ENCODE results near the gene DIO3. TPM values are rescaled to one million over a fixed set of nuclear protein-coding genes. Genes with fewer than 3 reads are reported as not detected.

DIO3 gene
- total RNA-seq, 1 experiment from 2014 or later: 4.4 TPM

GRCh38 chr14:101598159-101598558 lies 36.9 kb downstream of the DIO3 start:
- Histone ChIP-seq H3K36me3 (ENCODE audit: control insufficient read depth, insufficient read depth, low read length) (no peaks in the 10 kb centered on the region), H3K4me3 (ENCODE audit: low read depth in 2 of 2, low read length in 2 of 2) (no peak overlapping the region), H3K9me3 (ENCODE audit: control insufficient read depth, insufficient read depth, low read depth, low read length) (no peaks in the 10 kb centered on the region), H3K27ac (ENCODE audit: low read length) (no peak overlapping the region), H3K4me1 (ENCODE audit: control insufficient read depth, insufficient read depth, low read length) (no peaks in the 10 kb centered on the region), H3K27me3 (ENCODE audit: control insufficient read depth, insufficient read depth, low read length) (no peaks in the 10 kb centered on the region)
- ChIA-PET POLR2A (no interaction called here), CTCF (no interaction called here)
- TF ChIP-seq SIN3A (IDR thresholded peaks at IDR 0.05; ENCODE audit: borderline replicate concordance, insufficient read depth, low read depth, low read length) (no peak), CTCF (IDR thresholded peaks at IDR 0.05) (no peak), TCF7L2 (IDR thresholded peaks at IDR 0.05; ENCODE audit: low read depth, low read length) (no peak), POLR2AphosphoS5 (IDR thresholded peaks at IDR 0.05; ENCODE audit: low read depth, low read length) (no peak), REST (IDR thresholded peaks at IDR 0.05; ENCODE audit: insufficient read depth in 1 of 2, low read depth in 2 of 2, low read length in 1 of 2) (no peak)
- in situ Hi-C loops (cut with HindIII; ENCODE audit: low pct_unique_long_range_greater_than_20kb, low sequenced_read_pairs): no loop called here
- BruUV-seq (replicated peaks): no TSS peak
- intact Hi-C loops (cut with micrococcal nuclease; ENCODE audit: unreplicated experiment): no loop called here
- DNase-seq (ENCODE audit: low read depth, low spot score): no peak
- ATAC-seq: no peak

GRCh38 chr14:101598571-101599233 lies 37.4 kb downstream of the DIO3 start:
- ATAC-seq (no peak), DNase-seq (ENCODE audit: low read depth, low spot score) (no peak)
- POLR2A ChIA-PET: no interaction called here
- intact Hi-C loops (cut with micrococcal nuclease; ENCODE audit: unreplicated experiment): no loop called here
- in situ Hi-C loops (cut with HindIII; ENCODE audit: low pct_unique_long_range_greater_than_20kb, low sequenced_read_pairs): no loop called here
- Histone ChIP-seq H3K27me3 (ENCODE audit: control insufficient read depth, insufficient read depth, low read length) (no peaks in the 10 kb centered on the region), H3K4me3 (ENCODE audit: low read depth in 2 of 2, low read length in 2 of 2) (no peak overlapping the region), H3K27ac (ENCODE audit: low read length) (no peak overlapping the region), H3K4me1 (ENCODE audit: control insufficient read depth, insufficient read depth, low read length) (no peaks in the 10 kb centered on the region), H3K36me3 (ENCODE audit: control insufficient read depth, insufficient read depth, low read length) (no peaks in the 10 kb centered on the region), H3K9me3 (ENCODE audit: control insufficient read depth, insufficient read depth, low read depth, low read length) (no peaks in the 10 kb centered on the region)
- no TSS peak for BruUV-seq (replicated peaks)
- TF ChIP-seq POLR2AphosphoS5 (IDR thresholded peaks at IDR 0.05; ENCODE audit: low read depth, low read length) (no peak), CTCF (IDR thresholded peaks at IDR 0.05) (no peak), REST (IDR thresholded peaks at IDR 0.05; ENCODE audit: insufficient read depth in 1 of 2, low read depth in 2 of 2, low read length in 1 of 2) (no peak), TCF7L2 (IDR thresholded peaks at IDR 0.05; ENCODE audit: low read depth, low read length) (no peak), SIN3A (IDR thresholded peaks at IDR 0.05; ENCODE audit: borderline replicate concordance, insufficient read depth, low read depth, low read length) (no peak)
- CTCF ChIA-PET: no interaction called here
